GM12878 (cell line): ENCODE measurements around the gene CCNYL1. TPM values are rescaled to one million over a fixed set of nuclear protein-coding genes. Genes with fewer than 3 reads are reported as not detected.

ENCODE experiments used
- ATF2 ChIP-seq: IDR thresholded peaks from 2 replicates; pipeline ENCODE4 v1.6.1; 2012; ENCODE audit warnings: low read length, inconsistent platforms
- CEBPZ ChIP-seq: fragments of 150-350 bp; IDR thresholded peaks from 2 replicates; pipeline ENCODE4 v1.6.1; 2016; ENCODE audit warnings: low read depth, low read length
- EZH2 ChIP-seq: IDR thresholded peaks from 2 replicates; pipeline ENCODE4 v1.6.1; 2012; ENCODE audit warnings: low read depth, mild to moderate bottlenecking, control low read depth, inconsistent platforms, low read length, borderline replicate concordance; ENCODE audit not compliant: control insufficient read depth
- KAT2A ChIP-seq: conservative IDR thresholded peaks from 2 replicates; pipeline ENCODE4 v1.6.1; 2011; ENCODE audit warnings: low read depth, low read length; ENCODE audit not compliant: control insufficient read depth
- KDM1A ChIP-seq: fragments of 200-600 bp; sonication (generic); IDR thresholded peaks from 2 replicates; pipeline ENCODE4 v1.6.1; 2016; ENCODE audit warnings: borderline replicate concordance
- SIX5 ChIP-seq: IDR thresholded peaks from 2 replicates; pipeline ENCODE4 v1.6.1; 2011; ENCODE audit warnings: mild to moderate bottlenecking, low read depth, low read length, moderate library complexity; ENCODE audit not compliant: severe bottlenecking
- YY1 ChIP-seq: IDR thresholded peaks from 2 replicates; pipeline ENCODE4 v1.6.1; 2011; ENCODE audit warnings: low read depth, mild to moderate bottlenecking, low read length
- polyA plus RNA-seq, 11 experiments: library from polyadenylated mRNA; depleted of rRNA in 4 of 11; unstranded in 6 of 11; stranded (reverse) in 5 of 11; fragments of >200 nt; fragmentation: Nextera tagmentation in 4 of 11; fragmentation: Illumina TruSeq in 1 of 11; extraction: Ambion mirVana in 4 of 11; extraction: Trizol in 1 of 11; gene quantifications; 1 replicate in 1 of 11; 2 replicates in 10 of 11; pipeline versions ENCODE4 v1.2.1 to v1.2.3, GENCODE V29; 2011 to 2016; ENCODE audit warnings: inconsistent platforms in 2 of 11, missing spikeins in 2 of 11, low read depth in 1 of 11
- total RNA-seq, 4 experiments: library from RNA; depleted of rRNA in 3 of 4; stranded (reverse); fragments of >200 nt in 3 of 4; fragmentation: Illumina TruSeq in 1 of 4; extraction: Trizol in 1 of 4; gene quantifications; 2 replicates each; pipeline versions ENCODE4 v1.2.1 to v1.2.3, GENCODE V29; 2013 to 2021
- TF ChIP-seq, protein P1 (sequence below): IDR thresholded peaks from 2 replicates; pipeline ENCODE4 v1.6.1; 2012; ENCODE audit warnings: low read depth, low read length, improper control_type of control experiment

CCNYL1 gene
- total and polyA plus RNA-seq, 10 of the 15 experiments (the other 5 are each of a cell fraction or from before 2014, with no cell fraction given) = 1.8 to 12.3 (median 5.9) TPM

- no peak for TF ChIP-seq KDM1A
- no peak for TF ChIP-seq CEBPZ
- no peak for TF ChIP-seq EZH2
- no peak for TF ChIP-seq KAT2A
- TF ChIP-seq ATF2 = no peak
- TF ChIP-seq SIX5 = no peak
- no peak for TF ChIP-seq YY1
- TF ChIP-seq, protein P1, sequence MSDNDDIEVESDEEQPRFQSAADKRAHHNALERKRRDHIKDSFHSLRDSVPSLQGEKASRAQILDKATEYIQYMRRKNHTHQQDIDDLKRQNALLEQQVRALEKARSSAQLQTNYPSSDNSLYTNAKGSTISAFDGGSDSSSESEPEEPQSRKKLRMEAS = no peak
These were observed 22.3 kb downstream of the CCNYL1 start (continued) for GRCh38 chr2:207733597-207734240.
